ENCODE data around the gene PSMB10.

PSMB10 gene

GRCh38 chr16:67892375-67892774 is 44.3 kb downstream of the PSMB10 start:
- no peak for DNase-seq (ENCODE audit: low read depth in 3 of 3)

GRCh38 chr16:67888331-67888730 is 48.3 kb downstream of the PSMB10 start:
- no peak for DNase-seq (ENCODE audit: low read depth in 3 of 3)

GRCh38 chr16:67886387-67886786 is 50.3 kb downstream of the PSMB10 start:
- no peak for DNase-seq (ENCODE audit: low read depth in 3 of 3)

- DNase-seq (ENCODE audit: low read depth in 3 of 3) = no peak
Observed at GRCh38 chr16:67885976-67886375, 50.7 kb downstream of the PSMB10 start.

- DNase-seq (ENCODE audit: low read depth in 3 of 3) = no peak
Observed at GRCh38 chr16:67885545-67885944, 51.1 kb downstream of the PSMB10 start.

GRCh38 chr16:67884684-67885083 is 52.0 kb downstream of the PSMB10 start, which contains the start of gene NRN1L:
Gene NRN1L (plus strand): TSS chr16:67884885. CDS start chr16:67884904, 19 bp downstream.
- DNase-seq (ENCODE audit: low read depth in 3 of 3) = no peak

Measured in stimulated activated CD4-positive, alpha-beta T cell treated with anti-CD3 and anti-CD28 coated beads, TNF-alpha, amount 100 ng/mL, for 48 hours (primary cell).